Fibroblast of peridontal ligament (primary cell): ENCODE data around the gene COMMD3.
"Not testable (repeated sequence)": the region's sequence is repeated elsewhere in the genome, so short reads cannot be mapped to it uniquely, and the experiment has no call there.

ENCODE experiments used
- DNase-seq: peaks from one replicate; pipeline ENCODE4 v3.0.0-alpha.2; 2010; ENCODE audit errors: extremely low read depth

COMMD3 gene

DNA sequence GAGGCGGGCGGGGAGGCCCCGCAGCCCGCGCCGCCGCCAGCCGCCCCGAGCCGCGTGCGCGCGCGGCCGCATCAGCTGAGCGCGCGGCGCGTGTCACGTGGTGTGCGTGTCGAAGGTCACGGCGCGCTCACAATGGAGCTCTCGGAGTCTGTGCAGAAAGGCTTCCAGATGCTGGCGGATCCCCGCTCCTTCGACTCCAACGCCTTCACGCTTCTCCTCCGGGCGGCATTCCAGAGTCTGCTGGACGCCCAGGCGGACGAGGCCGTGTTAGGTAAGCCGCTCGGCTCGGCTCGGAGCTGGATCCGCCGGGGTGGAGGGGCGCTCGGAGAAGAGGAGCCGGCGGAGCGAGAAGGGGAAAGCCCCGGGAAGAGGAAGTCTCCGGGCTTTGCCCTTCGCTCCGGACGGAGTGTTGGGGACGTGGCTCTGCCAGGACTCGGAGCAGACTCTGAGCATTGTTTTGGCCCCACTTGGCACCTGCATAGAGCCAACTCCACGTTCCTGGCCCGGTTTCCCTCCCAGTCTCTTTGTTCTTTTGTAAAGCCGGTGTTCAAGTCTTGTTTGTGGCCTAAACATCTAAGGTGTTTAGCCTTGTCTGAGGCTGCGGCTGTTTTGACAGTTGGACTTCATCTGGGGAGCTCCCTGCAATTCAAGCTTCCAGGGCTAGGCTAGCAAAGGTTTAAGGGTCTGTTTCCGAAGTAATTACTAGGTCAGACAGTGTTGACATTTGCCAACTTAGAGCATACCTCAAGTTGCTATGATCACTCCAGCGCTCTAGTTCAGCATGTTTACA is at the start of gene COMMD3:
Gene COMMD3 (plus strand): TSS at position 103 of the 790 bp plus-strand sequence. CDS start 30 bp downstream, at position 133.
- DNase-seq, result peak; percentile 83

DNA sequence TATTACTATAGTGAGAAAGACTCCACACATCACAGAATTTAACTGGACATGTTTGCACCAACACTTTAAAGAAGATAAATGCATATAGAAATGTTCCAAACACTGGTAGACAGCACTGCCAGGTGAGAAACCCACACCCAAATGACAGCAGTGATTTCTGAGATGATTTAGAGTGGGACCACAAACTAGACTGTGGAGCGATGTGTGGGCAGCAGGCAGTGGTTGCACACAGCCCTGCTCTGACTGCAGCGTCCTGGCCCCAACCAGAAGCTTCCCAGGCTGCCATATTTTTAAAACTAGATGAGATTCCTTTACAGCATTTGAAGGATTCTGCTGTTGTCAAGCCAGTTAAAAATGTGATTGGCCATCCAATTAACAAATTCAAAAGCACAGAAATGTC is 47.7 kb upstream of the COMMD3 start:
- DNase-seq, result no peak

DNA sequence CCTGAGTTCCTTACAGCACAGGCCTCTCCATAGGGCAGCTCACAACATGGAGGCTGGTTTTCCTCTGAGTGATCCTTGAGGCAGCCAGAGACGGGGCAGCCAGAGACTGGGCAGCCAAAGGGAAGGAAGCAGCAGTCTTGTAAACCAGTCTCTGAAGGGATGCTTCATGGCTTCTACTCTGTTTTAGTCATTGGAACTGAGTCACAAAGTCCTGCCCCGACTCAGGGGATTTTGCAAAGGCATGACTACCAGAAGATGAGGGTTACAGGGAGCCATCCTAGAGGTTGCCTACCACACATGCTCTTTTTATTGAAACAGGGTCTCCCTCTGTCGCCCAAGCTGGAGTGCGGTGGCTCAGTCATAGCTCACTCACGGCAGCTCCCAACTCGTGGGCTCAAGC is 44.4 kb upstream of the COMMD3 start:
- no peak for DNase-seq

DNA sequence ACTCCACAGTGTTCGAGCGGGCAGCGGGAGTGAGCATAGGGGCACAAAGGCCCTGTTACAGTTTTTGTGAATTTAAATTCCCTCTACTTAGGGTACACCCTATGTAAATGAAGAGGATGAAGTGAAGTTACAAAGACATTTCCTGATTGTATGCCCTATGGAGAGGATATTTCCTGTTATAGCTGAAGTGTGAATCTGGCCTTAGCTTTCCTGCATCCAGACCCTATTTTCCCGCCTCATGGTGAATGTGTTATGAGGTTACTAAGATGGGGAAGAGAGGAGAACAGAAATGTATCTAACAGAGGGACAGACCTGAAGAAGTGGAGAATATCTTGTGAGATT is 37.8 kb upstream of the COMMD3 start:
- no peak for DNase-seq

DNA sequence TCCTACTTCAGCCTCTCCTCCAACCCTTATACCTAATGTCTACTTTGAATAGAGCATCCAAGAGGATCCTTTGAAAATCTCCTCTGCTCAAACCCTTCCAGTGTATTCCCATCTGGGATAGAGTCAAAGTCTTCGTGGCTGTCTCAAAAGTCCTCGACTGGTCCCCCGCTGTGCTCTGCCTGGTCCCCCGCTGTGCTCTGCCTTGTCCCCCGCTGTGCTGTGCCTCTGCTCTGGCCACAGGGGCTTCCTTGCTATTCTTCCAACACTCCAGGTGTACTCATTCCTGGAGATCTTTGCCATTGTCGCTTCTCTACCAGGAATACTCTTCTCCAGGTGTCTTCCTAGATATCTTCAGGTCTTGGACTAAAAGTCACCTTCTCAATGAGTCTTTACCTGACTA is 36.1 kb upstream of the COMMD3 start:
- DNase-seq, result no peak

DNA sequence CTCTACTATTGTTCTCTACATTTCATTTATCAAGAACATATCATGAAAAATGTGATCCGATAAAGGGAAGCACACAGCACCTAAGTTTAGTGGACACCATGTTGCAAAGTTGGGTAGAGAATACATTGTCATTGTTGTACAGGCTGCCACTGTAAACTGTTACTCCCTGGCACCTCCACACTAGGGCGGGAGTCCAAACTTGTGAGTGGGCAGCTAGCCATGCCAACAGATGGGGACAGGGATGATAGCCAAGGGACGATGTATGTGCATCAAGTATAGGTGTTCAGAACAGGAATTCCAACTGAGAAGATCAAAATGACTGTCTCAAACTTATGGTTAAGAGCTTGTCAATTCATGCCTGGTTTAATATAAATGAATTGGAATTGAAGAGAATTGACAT is 31.1 kb upstream of the COMMD3 start:
- no peak for DNase-seq

DNA sequence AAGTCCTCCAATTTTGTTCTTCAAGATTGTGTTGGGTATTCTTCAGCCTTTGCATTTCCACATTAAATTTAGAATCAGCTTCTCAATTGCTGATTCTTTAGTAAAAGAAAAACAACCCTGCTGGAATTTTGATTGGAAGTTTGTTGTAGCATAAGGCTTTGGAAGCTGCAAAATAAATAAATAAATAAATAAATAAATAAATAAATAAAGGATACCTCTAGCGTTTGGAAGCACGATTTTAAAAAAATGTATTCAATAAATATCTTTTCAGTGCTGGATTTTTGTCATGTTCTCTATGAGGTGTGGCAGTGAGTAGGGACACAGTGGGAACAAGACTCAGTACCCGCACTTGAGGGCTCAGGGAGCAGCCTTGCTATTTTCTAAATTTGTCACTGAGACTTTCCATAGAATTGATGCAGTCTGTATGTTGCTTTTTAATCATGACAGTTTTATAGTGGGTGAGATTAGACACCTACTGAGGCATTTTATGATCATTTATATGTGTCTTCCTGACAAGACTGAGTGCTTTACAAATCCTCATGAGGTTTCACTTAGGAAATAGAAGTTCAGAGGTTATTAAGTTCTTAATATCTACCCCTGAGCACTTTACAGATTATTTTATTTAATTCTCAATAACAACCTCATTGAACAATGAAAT is 22.3 kb upstream of the COMMD3 start:
- no peak for DNase-seq

DNA sequence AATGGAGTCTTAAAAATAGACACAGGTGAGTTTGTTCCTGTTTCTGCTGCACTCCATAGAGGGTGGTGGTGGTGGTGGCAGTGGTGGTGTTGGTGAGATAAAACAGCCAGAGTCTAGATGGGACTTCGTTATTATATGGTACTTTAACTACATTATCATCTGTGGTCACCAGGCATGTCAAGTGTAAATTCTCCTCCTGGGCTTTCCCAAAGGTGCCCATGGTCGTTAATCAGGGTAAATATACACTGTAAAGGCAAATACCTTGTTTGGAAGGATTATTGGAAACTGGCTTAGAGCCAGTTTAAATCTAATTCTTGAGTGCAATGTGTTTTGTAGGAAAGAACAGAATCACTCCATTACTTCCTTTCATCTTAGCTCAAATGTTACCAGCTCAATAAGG is 21.5 kb upstream of the COMMD3 start:
- DNase-seq, result no peak

DNA sequence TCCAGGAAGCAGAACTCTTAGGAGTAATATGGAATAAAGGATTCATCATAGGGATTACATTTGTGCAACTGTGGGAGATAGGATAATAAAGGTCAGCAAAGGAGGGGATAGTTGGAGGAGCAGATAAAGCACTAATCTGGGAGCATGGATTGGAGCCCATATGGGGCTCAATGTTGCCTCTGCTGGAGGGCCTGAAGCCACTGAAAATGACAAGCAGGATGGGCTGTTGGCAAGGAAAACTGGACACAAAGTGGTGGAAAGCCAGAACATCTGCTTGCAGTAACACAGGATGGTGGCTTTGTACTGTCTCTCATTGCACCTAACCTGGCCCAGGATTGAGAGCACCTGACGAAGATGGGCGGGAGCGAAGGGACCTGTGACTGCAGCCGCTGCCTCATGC is 15.0 kb upstream of the COMMD3 start:
- no peak for DNase-seq

DNA sequence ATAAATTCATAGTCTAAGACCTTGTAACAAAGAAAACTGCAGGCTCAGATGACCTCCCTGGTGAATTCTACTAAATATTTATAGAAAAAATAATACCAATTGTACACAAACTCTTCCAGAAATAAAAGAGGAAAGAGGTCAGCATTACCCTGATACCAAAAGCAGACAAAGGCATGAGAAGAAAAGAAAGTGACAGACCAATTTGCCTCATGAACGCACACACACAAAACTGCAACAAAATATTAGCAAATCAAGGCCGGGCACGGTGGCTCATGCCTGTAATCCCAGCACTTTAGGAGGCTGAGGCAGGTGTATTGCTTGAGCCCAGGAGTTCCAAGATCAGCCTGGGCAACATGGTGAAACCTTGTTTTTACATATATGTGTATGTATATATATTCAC is 12.7 kb upstream of the COMMD3 start:
- DNase-seq, result no peak

DNA sequence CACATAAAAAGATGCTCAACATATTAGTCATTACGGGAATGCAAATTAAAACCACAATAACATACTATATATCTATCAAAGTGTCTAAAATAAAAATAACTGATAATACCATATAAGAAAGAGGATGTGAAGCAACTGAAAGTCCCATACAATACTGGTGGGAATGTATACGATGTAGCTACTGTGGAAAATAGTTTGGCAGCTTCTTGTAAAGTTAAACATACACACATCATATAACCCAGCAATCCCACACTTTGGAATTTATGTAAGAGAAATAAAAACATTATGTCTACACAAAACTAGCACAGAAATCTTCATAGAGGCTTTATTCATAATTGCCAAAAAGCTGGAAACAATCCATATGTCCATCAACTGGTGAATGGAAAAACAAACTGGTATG is 10.5 kb upstream of the COMMD3 start:
- DNase-seq, result no peak

DNA sequence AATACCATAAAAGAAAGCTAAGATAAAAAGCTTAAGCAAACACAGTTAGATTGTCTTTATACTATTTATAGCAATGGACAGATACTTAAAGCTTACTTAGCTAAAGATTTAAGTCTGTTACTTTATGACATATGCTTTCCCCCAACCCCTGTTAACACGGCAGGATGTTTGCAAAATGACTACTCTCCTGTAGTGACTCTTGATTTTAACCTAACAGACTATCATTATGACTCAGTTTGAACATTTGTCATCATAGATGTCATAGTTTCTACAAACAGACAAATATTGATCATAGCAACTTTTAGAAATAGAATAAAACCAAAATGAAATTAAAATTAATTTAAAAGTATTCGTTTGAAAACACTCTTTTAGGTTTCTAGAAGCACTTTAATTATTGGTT is 7.8 kb upstream of the COMMD3 start:
- DNase-seq, result peak; percentile 45

DNA sequence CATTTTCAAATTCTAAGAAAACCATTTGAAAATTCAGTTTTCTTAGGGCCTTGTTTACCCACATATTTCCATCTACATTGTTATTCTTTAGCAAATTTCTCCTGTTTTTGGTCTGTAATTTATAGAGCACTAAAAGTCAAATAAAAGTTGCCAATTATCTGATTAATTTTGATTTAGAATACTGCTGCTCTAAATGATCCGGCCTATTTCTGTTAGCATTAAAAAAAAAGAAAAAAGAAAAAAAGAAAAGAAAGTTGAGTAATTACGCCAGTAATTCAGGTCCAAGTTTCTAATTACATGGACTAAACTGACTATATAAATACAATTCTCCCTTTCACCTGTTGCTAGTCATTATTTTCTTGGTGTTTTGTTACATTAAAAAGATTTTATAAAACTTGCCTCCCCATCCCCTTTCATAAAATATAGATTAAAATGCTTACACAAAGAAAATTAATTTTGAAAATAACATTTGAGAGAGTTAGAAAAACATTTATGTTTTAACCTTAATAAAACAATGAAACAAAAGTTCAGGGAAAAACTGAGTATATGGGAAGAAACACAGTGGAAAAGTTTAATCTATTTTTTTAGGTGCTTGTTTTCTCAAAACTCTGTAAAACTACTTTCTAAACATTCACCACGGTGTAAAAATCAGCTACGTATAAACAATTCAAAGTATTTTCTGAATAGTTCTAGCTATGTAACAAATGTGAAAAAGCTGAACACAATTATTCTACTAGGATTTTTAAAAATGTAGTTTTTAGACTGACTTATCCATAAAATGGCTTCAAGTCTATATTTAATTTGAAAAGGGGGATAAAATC is 6.8 kb upstream of the COMMD3 start:
- no peak for DNase-seq

DNA sequence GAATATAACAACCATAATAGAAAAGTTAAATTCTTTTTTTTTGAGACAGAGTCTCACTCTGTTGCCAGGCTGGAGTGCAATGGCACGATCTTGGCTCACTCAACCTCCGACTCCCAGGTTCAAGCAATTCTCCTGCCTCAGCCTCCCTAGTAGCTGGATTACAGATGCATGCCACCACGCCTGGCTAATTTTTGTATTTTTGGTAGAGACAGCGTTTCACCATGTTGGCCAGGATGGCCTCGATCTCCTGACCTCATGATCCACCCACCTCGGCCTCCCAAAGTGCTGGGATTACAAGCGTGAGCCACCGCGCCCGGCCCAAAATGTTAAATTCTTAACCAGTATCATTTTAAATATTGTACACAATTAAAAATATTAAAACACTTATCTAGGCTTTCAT is 6.2 kb upstream of the COMMD3 start:
- DNase-seq, result not testable (repeated sequence)

DNA sequence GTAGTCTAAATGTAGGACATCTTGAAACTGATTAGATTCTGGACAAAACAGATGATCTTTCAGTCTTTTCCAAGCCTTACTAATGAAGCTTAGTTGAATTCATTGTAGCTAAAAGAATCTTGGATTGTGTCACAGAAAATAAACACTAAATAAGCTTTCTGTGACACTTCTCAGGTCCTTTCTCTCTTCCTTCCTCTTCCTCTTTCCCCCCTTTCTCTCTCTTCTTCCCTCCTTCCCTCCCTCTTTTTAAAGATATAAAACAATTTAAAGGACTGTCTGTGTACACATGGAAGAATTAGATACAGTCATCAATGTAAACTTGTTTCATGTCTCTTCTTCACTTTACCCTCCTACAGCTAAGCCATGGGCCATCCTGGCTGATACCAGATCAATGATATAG is 5.3 kb upstream of the COMMD3 start:
- DNase-seq, result no peak

DNA sequence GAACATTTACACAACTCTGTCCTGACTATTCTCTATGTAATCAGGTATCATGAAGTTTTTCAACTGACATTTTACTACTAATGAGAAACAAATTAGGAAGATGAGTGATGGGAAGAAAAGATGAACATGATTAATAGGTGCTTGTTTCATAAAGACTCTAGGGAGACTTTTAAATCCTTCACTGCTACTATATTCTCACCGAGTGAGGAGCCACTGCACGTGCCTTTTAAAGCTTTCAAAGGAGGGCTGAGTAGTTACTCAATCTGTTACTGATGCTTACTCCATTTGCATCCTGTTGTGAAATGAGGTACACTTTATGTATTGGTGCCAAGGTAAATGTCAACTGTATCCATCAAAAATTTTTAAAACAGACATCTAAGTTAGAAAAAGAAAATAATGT is 1.3 kb upstream of the COMMD3 start:
- no peak for DNase-seq

DNA sequence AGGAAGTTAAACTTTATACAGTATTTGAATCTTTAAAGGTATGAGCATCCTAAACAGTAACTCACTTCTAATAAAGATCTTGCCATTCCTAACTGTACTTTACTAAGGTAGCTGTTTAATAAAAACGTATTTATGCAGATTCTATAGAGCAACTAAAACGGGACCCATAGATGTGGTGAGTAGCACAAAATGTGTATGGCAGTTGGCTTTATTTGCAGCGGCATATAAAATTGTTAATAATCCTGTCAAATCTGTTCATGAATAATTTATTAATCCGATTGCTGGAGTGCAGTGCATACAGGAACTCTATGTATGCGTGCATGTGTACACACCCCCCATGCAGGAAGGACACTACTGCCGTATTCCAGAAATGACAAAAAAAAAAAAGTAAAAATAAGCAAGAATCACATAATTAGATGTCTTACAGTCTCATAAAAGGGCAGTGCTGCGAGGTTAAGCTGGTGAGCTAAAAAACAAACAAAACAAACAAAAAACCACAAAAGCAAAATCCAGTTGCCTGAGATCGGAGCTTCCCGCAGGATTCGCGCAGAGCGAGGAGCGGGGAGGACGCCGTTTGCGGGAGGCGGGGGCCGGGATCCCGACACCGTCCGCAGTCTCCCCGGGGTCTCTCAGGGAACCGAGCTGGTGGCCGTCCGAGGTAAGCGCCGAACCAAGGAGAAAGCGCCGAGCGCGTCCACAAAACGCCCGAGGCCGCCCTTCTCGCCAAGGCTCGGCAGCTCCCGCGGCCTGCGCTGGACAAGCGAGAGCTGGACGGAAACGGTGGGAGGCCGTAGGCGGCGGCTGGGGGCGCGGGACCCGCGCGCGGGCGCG is 518 bp upstream of the COMMD3 start:
- DNase-seq, result peak; percentile 25

DNA sequence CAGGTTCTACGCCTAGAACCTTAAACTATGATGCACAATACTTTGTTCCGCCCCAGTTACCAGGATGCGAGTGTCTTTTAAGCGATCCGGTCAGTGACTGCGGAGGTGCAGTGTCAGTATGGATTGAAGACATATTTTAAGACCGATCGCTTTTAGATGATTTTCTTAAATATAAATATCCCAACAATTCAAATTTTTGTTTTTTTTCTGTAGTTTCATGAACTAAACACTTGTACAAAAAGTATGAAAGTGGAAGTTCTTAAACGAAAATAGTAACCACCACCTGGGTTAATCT is 835 bp downstream of the COMMD3 start:
- no peak for DNase-seq

DNA sequence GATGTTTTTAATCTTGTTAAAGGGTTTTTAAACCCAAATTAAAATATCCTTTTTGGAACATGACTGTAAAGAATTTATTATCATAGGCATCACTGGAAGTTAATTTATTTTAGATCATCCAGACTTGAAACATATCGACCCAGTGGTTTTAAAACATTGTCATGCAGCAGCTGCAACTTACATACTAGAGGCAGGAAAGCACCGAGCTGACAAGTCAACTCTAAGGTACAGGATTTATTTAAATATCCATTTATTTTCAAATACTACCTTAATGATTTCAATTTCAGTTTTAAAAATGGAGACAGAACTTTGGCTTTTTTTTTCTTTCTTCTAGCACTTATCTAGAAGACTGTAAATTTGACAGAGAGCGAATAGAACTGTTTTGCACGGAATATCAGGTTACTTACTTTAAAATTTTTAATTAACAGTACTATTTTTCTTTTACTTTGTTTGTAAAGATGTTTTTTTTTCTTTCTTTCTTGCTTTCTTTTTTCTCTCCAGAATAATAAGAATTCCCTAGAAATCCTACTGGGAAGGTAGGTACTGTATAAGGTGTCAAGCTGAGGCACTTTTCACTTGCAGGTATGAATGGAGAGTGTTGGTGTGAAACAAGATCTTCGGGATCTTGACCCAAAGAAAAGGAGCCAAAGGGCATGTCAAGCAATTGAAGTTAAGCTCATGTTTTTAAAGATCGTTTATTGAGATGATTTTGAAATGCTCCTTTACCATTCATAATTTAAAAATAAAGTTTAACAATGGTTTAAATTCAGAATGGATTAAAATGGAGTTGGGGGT is 1.8 kb downstream of the COMMD3 start:
- no peak for DNase-seq

DNA sequence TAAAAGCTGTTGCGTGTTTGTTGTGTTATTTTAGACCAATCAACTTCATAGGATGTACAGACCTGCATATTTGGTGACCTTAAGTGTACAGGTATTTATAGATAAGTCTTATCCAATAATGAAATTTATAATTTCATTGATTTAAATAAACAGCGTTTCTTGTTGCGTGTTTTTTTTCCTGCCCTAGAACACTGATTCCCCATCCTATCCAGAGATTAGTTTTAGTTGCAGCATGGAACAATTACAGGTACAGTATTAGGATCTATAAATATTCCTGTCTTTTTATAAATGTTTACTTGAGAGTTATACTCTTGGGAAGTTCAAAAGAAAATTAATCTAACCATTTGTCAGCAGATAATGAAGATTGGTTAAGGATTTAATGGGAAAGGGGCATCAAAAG is 2.6 kb downstream of the COMMD3 start:
- no peak for DNase-seq

DNA sequence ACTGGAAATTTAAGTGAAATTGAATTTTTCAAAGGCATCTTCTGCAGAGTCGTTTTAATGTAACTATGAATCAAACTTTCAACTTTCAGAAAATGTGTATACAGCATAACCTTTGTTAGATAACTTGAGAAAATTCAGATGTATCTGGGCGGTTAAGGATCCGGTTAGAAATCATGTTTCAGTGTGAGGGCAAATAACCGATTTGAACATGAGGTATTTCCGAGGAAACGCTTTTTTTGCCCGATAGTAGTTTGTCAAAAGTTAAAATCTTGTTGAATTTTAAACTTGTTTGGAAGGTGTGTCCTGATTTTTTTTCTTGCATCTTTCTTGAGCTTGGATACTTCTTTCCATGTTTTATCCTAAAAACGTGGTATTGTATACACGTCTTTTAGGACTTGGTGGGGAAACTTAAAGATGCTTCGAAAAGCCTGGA is 3.4 kb downstream of the COMMD3 start:
- DNase-seq, result no peak
